Skeletal muscle cell (primary cell): Measurements from ENCODE around the gene SEL1L2.

Source experiments
- DNase-seq: peaks from one replicate; pipeline ENCODE4 v3.0.0-alpha.2; 2010; ENCODE audit warnings: low read depth
- H3K4me3 ChIP-seq: 2 replicates; pipeline ENCODE4 v1.5.1; 2011; ENCODE audit warnings: low read depth, mild to moderate bottlenecking, control low read depth, low read length, moderate library complexity

Gene SEL1L2

DNA sequence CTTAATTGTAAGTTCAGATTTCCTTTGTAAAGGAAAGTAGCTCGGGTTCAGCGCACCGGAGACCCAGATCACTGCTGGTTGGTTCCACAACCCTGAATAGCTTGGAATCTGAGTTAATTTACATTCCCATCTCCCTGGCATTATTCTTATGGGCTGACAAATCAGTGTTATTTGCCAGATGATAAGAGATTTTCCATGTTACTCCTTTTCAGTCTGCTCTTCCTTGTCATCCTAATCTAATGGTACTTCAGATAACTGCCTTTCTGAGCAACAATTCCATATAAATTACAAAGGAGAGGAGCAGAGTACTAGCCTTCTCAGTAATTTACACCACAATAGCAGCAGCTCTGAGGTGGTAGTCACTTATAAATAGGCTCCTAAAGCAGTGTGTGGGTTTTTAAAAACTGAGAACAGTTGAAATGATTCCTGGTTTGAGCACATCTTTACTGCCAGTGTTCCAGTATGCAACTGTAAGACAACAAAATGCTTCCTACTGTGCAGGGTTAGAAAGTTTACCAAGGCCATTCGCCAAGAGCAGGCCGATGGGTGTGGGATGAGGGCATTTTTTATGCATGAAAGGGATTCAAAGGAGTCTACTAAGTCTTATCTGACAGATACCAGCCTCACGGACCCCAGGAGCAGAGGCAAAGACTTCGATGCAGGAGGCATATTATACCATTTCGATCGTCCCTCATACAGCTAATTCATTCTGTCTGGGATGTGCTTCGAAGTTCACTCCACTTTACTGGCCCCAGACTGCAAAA lies 115.8 kb downstream of the SEL1L2 start:
- no peak for DNase-seq
- no peak overlapping the region for H3K4me3 ChIP-seq

DNA sequence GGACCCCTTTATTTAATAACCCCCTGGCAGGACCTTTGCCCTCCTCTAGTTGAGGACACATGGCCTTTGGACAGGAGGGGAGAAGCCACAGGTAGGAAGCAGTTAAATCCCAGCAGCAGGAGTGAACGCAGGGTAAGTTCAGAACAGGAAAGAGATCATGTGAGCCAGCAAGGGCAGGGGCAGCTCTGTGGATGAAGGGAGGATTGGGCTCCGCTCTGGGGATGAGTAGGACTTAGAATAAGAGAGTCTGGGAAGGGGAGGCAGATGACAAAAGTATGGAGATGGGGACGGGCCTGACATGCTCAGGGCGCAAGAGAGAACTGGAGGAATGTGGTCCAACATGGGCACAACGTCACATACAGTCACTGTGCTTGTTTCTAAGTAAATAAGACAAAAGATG lies 116.6 kb downstream of the SEL1L2 start:
- no peak for DNase-seq
- no peak overlapping the region for H3K4me3 ChIP-seq

DNA sequence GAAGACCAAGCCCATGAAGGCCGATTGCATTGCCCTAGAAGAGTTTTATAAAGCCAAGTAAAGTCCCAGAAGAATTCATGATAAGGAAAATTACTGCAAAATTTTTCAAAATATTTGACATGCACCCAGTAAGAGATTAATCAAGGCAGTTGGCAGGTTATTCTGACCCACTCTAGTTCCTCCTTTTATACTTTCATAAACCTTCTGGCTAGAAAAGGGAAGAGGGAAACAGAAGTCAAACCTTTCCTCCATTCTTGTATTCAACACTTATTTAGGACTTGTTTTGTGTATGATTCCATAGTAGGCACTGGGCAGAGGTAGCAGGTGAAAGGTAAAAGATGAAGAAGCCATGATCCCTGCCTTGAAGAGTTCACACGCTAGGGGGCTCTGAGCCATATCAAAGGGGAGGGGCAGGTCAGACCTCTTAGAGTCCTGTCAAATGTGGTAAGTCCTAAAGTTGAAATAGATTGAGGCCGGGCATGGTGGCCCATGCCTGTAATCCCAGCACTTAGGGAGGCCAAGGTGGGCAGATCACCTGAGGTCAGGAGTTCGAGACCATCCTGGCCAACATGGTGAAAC lies 120.2 kb downstream of the SEL1L2 start:
- H3K4me3 ChIP-seq, result no peak overlapping the region
- no peak for DNase-seq

DNA sequence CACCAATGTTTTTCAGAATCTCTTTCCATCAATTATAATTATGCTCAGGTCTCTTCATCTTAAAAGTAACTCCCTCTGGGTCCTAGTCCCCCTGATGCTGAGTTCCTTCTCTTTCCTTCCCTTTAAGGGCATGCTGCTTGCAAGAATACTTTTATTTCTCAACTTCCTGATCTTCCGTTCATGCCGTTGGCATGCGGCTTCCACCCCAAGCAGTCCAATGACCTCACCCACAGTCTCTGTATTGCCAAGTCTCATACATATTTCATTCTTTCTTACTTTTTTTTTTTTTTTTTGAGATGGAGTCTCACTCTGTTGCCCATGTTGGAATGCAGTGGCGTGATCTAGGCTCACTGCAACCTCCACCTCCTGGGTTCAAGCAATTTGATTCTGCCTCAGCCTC lies 122.1 kb downstream of the SEL1L2 start:
- no peak overlapping the region for H3K4me3 ChIP-seq
- DNase-seq, result peak; percentile 7

DNA sequence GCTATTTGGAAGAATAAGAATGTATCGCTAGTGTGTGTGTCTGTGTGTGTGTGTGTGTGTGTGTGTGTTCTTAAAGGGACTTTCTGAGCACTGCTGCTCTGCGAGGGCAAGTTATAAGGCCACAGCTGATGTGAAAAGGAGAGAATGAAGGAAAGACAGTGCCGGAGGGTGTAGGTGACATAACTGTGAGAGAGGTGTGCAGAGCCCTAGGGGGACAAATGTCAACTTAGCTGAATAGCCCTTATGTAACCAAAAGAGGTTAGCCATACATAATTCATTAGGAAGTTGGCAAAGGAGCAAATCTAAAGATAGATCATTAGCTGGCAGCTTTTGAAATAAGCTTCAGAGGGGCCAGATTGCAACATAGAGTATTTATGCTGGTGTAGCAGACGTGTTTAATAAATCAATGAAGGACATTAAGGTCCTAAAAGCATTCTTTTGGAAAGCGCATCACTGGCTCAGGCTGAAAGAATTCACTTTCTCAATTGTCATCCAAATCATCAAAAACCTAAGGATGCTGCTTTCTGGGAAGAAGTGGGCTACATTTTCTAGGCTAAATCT lies 124.5 kb downstream of the SEL1L2 start:
- H3K4me3 ChIP-seq, result no peak overlapping the region
- DNase-seq, result peak; percentile 25

DNA sequence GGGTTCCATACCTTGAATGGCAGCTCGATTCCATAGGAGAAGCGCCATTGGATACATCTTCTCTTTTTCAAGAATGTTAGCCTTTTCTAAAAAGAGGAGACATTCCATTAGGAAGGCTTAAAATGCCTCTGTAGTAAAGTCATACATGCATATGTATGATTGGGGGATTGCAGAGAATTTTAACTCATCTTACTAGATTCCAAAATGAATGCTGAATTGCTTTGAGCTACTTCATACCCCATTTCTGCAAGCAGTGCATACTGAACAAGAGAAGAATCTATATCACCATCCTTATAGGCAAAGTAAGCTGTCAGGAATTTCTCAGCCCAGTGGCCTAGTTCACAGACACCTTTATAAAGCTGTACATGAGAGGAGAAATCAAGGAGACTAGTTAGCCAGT lies 125.3 kb downstream of the SEL1L2 start:
- no peak overlapping the region for H3K4me3 ChIP-seq
- no peak for DNase-seq

DNA sequence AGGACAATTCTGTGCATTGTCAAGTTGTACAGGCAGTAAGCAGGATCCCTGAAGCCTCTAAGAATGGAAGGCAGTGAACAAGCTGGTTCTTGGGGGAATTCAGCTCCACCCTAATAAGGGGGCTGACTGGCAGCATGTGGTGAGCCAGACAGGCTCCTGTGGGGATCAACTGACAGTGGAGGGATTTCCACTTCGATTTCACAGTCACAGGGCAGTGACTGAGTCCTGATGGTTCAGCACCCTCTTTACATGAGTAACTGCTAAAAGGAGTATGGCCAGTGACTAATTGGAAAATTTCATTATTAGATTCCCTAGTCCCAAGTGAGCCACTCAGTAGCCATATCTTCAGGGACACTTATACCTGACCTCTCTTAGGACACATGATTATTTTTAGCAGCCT lies 127.2 kb downstream of the SEL1L2 start:
- H3K4me3 ChIP-seq, result no peak overlapping the region
- DNase-seq, result no peak

DNA sequence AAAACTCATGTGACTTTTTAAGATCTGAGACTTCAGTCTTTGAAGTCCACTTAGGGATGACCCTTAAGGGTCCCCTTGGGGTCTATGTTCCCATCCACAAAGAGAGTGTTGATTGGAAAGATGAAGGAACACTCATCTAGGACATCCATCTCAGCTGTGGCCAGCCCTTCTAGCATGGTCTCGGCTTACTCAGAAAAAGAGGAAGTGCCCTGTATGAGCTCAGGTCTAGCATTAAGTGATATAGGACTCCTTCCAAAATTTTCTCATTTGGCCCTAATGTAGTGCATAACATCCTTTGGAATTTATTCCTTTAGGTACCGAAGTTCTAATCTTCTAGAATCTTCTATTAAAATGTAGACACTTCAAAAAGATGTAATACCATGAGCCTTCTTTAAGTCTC lies 128.2 kb downstream of the SEL1L2 start:
- DNase-seq, result no peak
- H3K4me3 ChIP-seq, result no peak overlapping the region

DNA sequence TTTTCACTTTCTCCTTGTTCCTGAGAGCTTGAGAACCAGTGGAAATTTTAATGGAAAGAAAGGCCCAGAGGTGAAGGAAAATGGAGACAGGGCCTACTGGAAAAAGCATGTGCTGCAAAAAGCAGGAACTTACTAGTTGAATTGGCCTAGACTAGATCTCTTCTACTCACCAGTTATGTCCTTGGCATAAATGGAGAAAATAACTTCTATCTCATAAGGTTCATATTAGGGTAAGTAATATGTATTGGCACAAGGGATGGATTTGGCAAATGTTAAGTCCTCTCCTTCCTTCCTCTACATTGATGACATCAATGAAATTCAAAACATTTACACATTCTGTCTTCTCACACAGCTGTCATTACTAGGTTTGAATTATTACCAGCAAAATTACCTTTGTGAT lies 131.5 kb downstream of the SEL1L2 start:
- no peak overlapping the region for H3K4me3 ChIP-seq
- no peak for DNase-seq

DNA sequence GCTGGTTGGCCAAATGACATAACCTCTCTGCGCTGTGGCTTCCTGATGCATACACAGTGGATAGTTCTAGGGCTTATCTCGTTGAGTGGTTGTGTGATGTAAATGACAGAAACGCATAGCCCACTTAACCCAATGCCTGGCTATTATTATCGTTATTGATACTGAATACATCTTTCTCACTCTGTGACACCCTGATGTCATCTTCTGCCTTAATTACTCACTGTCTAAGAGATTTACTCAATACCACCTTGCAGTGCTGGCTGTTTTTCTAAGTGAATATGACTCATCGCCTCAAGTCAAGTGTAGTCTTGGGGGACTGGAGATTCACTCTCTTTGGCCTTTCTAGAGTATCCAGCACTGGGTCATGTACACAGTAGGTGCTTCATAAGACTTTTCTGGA lies 132.0 kb downstream of the SEL1L2 start:
- DNase-seq, result no peak
- no peak overlapping the region for H3K4me3 ChIP-seq

DNA sequence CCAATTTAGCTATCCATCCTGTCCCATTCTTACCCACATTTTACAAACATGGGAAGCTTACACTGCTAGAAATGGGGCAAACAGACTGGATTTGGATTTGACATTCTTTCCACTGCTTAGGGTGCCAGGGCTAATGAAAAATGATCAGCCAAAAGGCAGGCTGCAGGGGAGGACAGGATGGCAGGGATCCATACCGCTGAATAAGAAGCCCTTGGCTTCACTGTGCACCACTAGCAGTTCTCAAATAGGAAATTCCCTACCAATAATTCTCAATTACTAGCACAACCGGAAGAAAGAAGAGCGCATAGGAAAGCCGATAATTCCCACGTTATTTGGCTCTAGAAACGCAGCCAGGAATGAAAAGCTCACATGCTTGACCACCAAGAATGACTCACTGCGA lies 132.5 kb downstream of the SEL1L2 start:
- no peak for DNase-seq
- no peak overlapping the region for H3K4me3 ChIP-seq

DNA sequence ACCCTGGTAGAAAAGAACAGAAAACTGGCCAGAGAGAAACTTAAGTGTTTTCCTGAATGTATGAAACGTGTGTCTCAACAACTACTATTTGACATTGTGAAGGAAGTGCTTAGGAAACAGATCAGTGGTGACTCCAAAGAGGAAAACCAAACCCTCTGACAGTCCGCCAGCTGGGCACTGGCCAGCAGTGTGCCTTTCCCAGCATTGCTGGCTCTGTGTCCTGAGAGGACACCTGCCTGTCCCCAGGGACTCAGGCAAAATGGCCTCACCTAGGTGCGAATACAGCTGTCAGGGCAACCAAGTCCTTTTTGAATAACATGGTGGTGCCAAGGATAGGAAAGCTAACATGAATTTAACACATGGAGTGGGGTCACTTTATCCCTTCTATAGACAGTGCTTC lies 133.1 kb downstream of the SEL1L2 start:
- no peak for DNase-seq
- no peak overlapping the region for H3K4me3 ChIP-seq

DNA sequence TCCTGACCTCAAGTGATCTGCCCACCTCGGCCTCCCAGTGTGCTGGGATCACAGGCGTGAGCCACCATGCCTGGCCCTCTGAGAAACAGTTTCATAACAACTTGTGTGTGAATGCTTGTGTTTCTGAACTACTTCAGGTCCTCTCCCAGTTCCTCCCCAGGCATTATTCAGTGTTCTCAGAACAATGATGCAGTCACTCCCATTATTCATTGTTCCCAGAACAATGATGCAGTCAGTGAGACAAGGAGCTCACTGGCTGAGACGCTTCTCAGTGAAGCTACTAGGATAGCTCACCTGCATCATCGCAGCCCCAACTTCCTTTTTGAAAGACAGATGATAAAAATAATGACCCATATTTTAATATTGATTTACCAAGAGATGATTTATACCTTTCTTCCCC lies 134.1 kb downstream of the SEL1L2 start:
- H3K4me3 ChIP-seq, result no peak overlapping the region
- DNase-seq, result no peak

DNA sequence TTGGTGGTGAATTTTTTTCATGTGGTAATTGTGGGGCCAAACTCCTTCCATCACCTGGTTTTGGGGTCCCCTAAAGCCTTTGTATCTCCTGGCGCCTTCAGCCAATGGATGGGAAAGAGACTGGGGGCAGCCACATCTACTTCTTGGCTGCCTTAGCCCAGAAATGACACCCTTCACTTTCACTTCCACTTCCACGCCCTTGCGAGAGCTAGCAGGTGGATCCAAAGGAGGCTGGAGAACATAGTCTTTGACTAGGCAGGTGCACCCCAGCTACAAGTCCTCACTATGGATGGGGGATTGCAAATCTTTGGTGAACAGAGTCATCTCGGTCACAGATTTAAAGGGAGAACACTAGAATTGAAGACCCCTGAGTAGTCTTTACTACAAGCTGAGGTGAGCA lies 134.8 kb downstream of the SEL1L2 start:
- no peak for DNase-seq
- H3K4me3 ChIP-seq, result no peak overlapping the region

DNA sequence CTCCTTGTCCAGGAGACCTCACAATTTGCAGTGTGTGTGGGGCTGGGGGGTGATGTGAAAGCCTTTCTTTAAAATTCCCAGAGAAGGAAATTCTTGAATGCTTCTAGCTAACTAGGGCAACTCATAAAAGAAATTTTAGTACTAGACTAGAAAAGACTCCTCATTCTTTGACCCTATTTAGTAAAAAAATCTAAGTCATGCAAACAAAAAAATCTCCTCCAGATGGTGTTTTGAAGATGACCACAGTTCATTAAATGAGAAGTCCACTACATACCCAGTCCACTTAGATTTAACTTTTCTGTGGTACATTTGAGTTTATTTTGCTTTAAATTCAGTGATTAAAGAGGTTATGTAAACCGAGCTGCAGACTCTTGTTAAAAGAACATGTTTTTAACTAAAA lies 138.1 kb downstream of the SEL1L2 start:
- no peak for DNase-seq

DNA sequence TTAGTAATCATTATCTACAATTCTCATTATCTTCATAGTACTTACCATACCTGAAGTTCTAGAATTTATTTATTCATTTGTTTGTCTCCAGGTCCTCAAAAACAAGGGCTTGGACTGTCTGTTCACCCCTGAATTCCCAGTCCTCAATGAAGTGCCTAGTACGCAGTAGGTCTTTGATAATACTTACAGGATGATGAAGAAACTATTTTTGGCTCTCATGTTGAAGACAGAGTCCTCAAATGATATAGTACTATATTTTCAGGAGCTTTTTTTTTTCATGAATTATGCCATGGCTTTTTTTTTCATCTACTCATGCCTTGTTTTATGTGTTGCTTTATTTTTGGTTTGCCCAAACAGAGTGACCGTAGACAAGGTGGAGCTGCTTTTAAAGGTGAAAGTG lies 139.1 kb downstream of the SEL1L2 start:
- no peak for DNase-seq
- no peak overlapping the region for H3K4me3 ChIP-seq

More for the DNA sequence above, 138.1 kb downstream of the SEL1L2 start:
- H3K4me3 ChIP-seq, result no peak overlapping the region

DNA sequence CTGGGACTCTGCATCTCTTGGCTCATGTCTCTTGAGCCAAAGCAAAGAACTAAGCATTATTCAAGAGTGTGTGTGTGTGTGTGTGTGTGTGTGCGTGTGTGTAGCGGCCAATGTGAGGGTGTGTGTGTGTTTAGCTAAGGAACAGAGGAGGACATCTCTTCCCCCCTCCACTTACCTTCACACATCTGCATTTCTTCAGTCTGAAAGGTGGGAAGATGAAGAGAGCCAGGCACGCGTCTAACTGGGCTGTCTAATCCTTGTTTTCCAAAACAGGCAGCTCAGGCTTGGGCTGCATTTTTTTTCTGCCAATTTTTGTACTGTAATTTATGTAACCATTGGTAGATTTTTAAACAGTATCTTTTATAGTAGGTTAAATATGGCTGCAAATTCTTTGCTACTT lies 146.1 kb downstream of the SEL1L2 start:
- no peak for DNase-seq
- H3K4me3 ChIP-seq, result no peak overlapping the region

DNA sequence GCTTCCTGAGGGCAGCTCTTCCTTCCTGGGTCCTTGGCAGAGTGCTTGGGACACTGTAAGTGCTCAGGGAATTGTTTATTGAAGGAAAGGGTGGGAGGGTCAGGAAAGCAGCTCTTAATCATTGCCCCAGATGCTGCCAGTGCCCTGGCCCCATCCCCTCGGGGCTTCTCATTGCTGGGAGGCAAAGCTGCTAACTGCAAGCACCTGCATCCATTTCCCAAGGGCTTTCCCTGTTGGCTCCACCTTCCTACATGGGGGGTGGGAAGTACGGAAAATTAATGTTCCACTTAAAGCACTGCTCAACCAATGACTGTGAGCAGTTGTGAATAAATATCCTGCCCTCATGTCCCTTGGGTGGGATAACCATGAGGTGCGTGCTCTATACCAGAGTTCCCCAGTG lies 149.2 kb downstream of the SEL1L2 start:
- no peak for DNase-seq

DNA sequence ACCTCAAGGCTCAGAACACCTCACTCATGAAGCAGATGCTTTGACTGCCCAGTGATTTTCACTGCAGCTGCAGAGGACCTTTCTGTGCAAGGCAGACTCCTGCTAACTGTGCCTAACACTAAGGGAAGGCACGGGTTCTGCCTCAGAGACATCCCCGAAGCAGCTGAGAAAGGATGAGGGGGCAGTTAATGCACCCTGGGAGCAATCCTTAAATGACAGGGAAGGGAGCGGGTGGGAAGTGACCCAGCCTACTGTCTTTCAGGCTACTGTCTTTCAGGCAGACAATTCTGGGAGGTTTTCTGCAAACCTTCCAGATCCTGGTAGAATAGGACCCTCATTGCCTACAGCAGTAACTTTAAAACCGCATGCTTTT lies 150.3 kb downstream of the SEL1L2 start:
- DNase-seq, result no peak

More for the DNA sequence above, 149.2 kb downstream of the SEL1L2 start:
- H3K4me3 ChIP-seq, result no peak overlapping the region

DNA sequence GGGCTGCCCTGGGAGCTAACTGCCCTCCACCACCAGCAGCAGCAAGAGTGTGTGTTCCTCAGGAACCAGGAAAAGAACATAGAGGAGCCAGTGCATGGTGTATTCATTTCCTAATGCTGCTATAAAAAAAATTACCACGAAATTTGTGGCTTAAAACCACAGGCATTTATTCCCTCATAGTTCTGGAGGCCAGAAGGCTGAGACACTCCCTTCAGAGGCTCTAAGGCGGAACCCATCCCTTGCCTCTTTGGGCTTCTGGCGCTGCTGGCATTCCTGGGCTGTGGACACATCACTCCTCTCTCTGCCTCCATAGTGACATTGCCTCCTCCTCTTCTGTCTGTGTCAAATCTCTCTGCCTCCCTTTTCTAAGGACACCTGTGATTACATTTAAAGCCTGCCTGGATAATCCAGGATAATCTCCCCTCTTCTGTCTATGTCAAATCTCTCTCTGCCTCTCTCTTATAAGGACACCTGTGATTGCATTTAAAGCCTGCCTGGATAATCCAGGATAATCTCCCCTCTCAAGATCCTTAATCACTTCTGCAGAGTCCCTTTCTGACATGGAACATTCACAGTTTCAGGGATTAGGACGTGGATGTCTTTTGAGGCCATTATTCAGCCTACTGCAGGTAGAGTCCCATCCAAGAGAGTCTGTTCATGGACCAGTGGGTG lies 150.9 kb downstream of the SEL1L2 start:
- H3K4me3 ChIP-seq, result no peak overlapping the region
- DNase-seq, result no peak

More for the DNA sequence above, 150.3 kb downstream of the SEL1L2 start:
- H3K4me3 ChIP-seq, result no peak overlapping the region

DNA sequence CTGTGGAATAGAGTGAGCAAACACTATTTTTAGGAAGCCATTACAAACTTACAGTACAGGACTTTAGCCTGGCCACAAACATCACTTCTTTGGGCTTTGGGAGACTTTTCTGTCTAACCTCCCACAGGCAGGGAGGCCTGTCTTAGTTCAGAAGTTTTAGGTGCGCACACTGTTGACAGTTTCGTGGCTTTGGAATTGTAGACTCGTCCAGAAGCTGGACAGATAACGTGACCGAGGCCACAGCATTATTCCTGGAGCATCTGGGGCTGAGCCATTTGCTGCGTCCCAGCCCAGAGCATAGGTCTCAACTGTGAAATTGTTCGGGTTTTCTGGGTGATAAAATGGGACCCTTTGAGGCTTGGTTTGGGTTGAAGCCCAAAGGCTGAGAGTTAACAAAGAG lies 151.8 kb downstream of the SEL1L2 start:
- DNase-seq, result no peak
- H3K4me3 ChIP-seq, result no peak overlapping the region
